ENCODE measurements around the gene MOB3B.

- TF ChIP-seq CTCF (conservative IDR thresholded peaks at IDR 0.05 in 1 of 2, IDR thresholded peaks at IDR 0.05 in 1 of 2; ENCODE audit: low read depth in 1 of 2, low read length in 2 of 2) (no peak), EZH2 (IDR thresholded peaks at IDR 0.05; ENCODE audit: low read length, missing control alignments) (no peak)
These were observed 56.5 kb downstream of the MOB3B start for GRCh38 chr9:27473111-27473529.
